Sigmoid colon (tissue), 7 donors: Measurements from ENCODE around the gene SIPA1. TPM values are rescaled to one million over a fixed set of nuclear protein-coding genes. Genes with fewer than 3 reads are reported as not detected.

Experiments
- DNase-seq: peaks from one replicate; pipeline ENCODE4 v3.0.0-alpha.2; 2019
- H3K27ac ChIP-seq, 4 donors: fragments of 200-600 bp; sonication (generic); one replicate each; pipeline ENCODE4 v1.5.1; 2016 to 2019; ENCODE audit warnings: mild to moderate bottlenecking in 1 of 4
- H3K27me3 ChIP-seq, 3 donors: fragments of 200-600 bp; sonication (generic); one replicate each; pipeline ENCODE4 v1.5.1; 2019; ENCODE audit warnings: mild to moderate bottlenecking in 1 of 3
- H3K36me3 ChIP-seq, 4 donors: fragments of 200-600 bp; sonication (generic); one replicate each; pipeline ENCODE4 v1.5.1; 2016 to 2019
- H3K4me1 ChIP-seq, 4 donors: fragments of 200-600 bp; sonication (generic); one replicate each; pipeline ENCODE4 v1.5.1; 2017 to 2019
- H3K4me3 ChIP-seq, 4 donors: fragments of 200-600 bp; sonication (generic); one replicate each; pipeline ENCODE4 v1.5.1; 2017 to 2019; ENCODE audit warnings: mild to moderate bottlenecking in 2 of 4, moderate library complexity in 1 of 4
- H3K9me3 ChIP-seq, 4 donors: fragments of 200-600 bp in 3 of 4; sonication (generic) in 3 of 4; one replicate each; pipeline versions ENCODE4 v1.5.1 to v1.6.1; 2013 to 2019
- CTCF ChIP-seq, 4 experiments: fragments of 450-650 bp in 3 of 4; fragments of 200-600 bp in 1 of 4; IDR thresholded peaks; one replicate each; pipeline ENCODE4 v1.5.1; 2016 to 2019; ENCODE audit warnings: antibody characterized with exemption in 4 of 4, mild to moderate bottlenecking in 3 of 4, moderate library complexity in 2 of 4
- EP300 ChIP-seq, 4 donors: sonication (generic); formaldehyde crosslinking; IDR thresholded peaks; one replicate each; pipeline ENCODE4 v1.6.1; 2017; ENCODE audit warnings: antibody characterized with exemption in 4 of 4
- POLR2A ChIP-seq, 2 donors: fragments of 450-650 bp; IDR thresholded peaks; one replicate each; pipeline ENCODE4 v1.6.1; 2016; ENCODE audit warnings: antibody characterized with exemption in 2 of 2, mild to moderate bottlenecking in 2 of 2, moderate library complexity in 2 of 2
- POLR2AphosphoS5 ChIP-seq, 4 donors: sonication (generic); formaldehyde crosslinking; IDR thresholded peaks; one replicate each; pipeline ENCODE4 v1.6.1; 2017; ENCODE audit warnings: antibody characterized with exemption in 4 of 4
- WGBS, 2 donors: extraction: QIAGEN DNeasy Blood & Tissue Kit; methylation state at CpG; one replicate each; pipeline ENCODE4 v1.1.7; 2013; 5-methylcytosine and 5-hydroxymethylcytosine counted together
- intact Hi-C: fragments of 100-400 bp; cut with DNase I; formaldehyde crosslinking; loops from one replicate; pipeline ENCODE4 v1.15.1; 2023
- polyA plus RNA-seq, 3 donors: library from polyadenylated mRNA; stranded (reverse); fragments of 200-250 nt; gene quantifications; one replicate each; pipeline ENCODE4 v1.2.3, GENCODE V29; 2013
- small RNA-seq, 3 donors: library from RNA; depleted of rRNA; stranded (forward); fragments of <200 nt; gene quantifications; one replicate each; pipeline ENCODE3, GENCODE V24; 2016
- total RNA-seq, 4 donors: library from RNA; depleted of rRNA; stranded (reverse); fragments of >200 nt; gene quantifications; one replicate each; pipeline ENCODE4 v1.1.0, GENCODE V29; 2016
- donor health status: healthy with polysubstance abuse.
- donor health status: Bipolar disorder and iron deficiency.
- donor health status: healthy.

The SIPA1 gene
- total and polyA plus RNA-seq, 7 donors, result 19.9 to 53.6 (median 30.7) TPM

GRCh38 chr11:65700399-65700798 is 62.5 kb downstream of the SIPA1 start:
- H3K36me3 ChIP-seq, result no peaks in the 10 kb centered on the region
- no peak overlapping the region for H3K27ac ChIP-seq
- intact Hi-C loops, result loop anchor here (10.0 kb wide), 1 partner anchor 284 kb away; no protein-coding TSS in a partner anchor
- H3K9me3 ChIP-seq, result no peaks in the 10 kb centered on the region
- WGBS, 2 donors, result 35 to 74% methylated on average over 3 of the region's 3 CpGs
- no peaks in the 10 kb centered on the region for H3K27me3 ChIP-seq
- DNase-seq, result no peak
- H3K4me3 ChIP-seq, result no peak overlapping the region
- H3K4me1 ChIP-seq, result peaks cover 0 to 8% (median 7%) of the 10 kb centered on the region in 4 donors
- TF ChIP-seq EP300 (IDR thresholded peaks at IDR 0.05), result no peak
- TF ChIP-seq CTCF (IDR thresholded peaks at IDR 0.05), result no peak
- TF ChIP-seq POLR2A (IDR thresholded peaks at IDR 0.05), result no peak
- TF ChIP-seq POLR2AphosphoS5 (IDR thresholded peaks at IDR 0.05), result no peak

Small RNA genes within 50 kb of the gene (small RNA-seq; reads per million reads assigned to genes)
- gene MIR4489 (0 reads per million in 3 donors), gene MIR4690 (0 reads per million in 3 donors), gene RN7SL309P (0 reads per million in 3 donors)

Other genes with a start within 250 kb of the SIPA1 start
- gene NEAT1, start 215.3 kb upstream of the SIPA1 start, total RNA-seq, result 100 to 1,000 TPM; 142 to 573 (median 268) TPM
- gene NEAT1, start 215.3 kb upstream of the SIPA1 start, polyA plus RNA-seq, result 100 to 1,000 TPM in 1 of 3 donors, 10 to 100 TPM in 2; 26.8 to 587 (median 78.7) TPM
- gene MALAT1, start 139.1 kb upstream of the SIPA1 start, total RNA-seq, result over 10,000 TPM; 10,511 to 32,672 (median 12,130) TPM
- gene MALAT1, start 139.1 kb upstream of the SIPA1 start, polyA plus RNA-seq, result 1,000 to 10,000 TPM in 1 of 3 donors, 100 to 1,000 TPM in 1, 1 to 10 TPM in 1; 6.6 to 1,968 (median 374) TPM
- gene SCYL1, start 113.0 kb upstream of the SIPA1 start, total RNA-seq, result 100 to 1,000 TPM in 1 of 4 donors, 10 to 100 TPM in 3; 67.1 to 100 (median 77.7) TPM
- 10 to 100 TPM; 57.3 to 66.1 (median 61.7) TPM for gene SCYL1, start 113.0 kb upstream of the SIPA1 start, polyA plus RNA-seq
- 100 to 1,000 TPM in 2 of 4 donors, 10 to 100 TPM in 2; 79.6 to 268 (median 117) TPM for gene LTBP3, start 79.7 kb upstream of the SIPA1 start, total RNA-seq
- 10 to 100 TPM in 1 of 3 donors, 1 to 10 TPM in 2; 3.9 to 34.0 (median 9.6) TPM for gene LTBP3, start 79.7 kb upstream of the SIPA1 start, polyA plus RNA-seq
- gene ZNRD2, start 67.6 kb upstream of the SIPA1 start, total RNA-seq, result 10 to 100 TPM; 24.9 to 61.0 (median 58.5) TPM
- 10 to 100 TPM; 30.7 to 52.6 (median 36.6) TPM for gene ZNRD2, start 67.6 kb upstream of the SIPA1 start, polyA plus RNA-seq
- 10 to 100 TPM; 61.2 to 96.7 (median 91.6) TPM for gene FAM89B, start 65.6 kb upstream of the SIPA1 start, total RNA-seq
- gene FAM89B, start 65.6 kb upstream of the SIPA1 start, polyA plus RNA-seq, result 10 to 100 TPM; 34.0 to 63.3 (median 38.4) TPM
- gene EHBP1L1, start 62.0 kb upstream of the SIPA1 start, total RNA-seq, result 100 to 1,000 TPM; 148 to 366 (median 194) TPM
- 10 to 100 TPM; 31.2 to 71.2 (median 71.2) TPM for gene EHBP1L1, start 62.0 kb upstream of the SIPA1 start, polyA plus RNA-seq
- under 1 TPM in 2 of 4 donors, not detected in 2; 0.54 to 0.71 TPM for gene KCNK7, start 42.3 kb upstream of the SIPA1 start, total RNA-seq
- gene KCNK7, start 42.3 kb upstream of the SIPA1 start, polyA plus RNA-seq, result 1 to 10 TPM in 1 of 3 donors, not detected in 2; 1.4 TPM
- gene MAP3K11, start 23.9 kb upstream of the SIPA1 start, total RNA-seq, result 10 to 100 TPM; 18.5 to 52.1 (median 26.3) TPM
- 10 to 100 TPM; 48.6 to 71.2 (median 71.0) TPM for gene MAP3K11, start 23.9 kb upstream of the SIPA1 start, polyA plus RNA-seq
- 10 to 100 TPM; 10.7 to 21.3 (median 14.3) TPM for gene PCNX3, start 22.3 kb upstream of the SIPA1 start, total RNA-seq
- gene PCNX3, start 22.3 kb upstream of the SIPA1 start, polyA plus RNA-seq, result 10 to 100 TPM in 1 of 3 donors, 1 to 10 TPM in 2; 6.0 to 35.0 (median 6.6) TPM
- 10 to 100 TPM; 36.4 to 62.6 (median 46.9) TPM for gene RELA, start 24.8 kb downstream of the SIPA1 start, total RNA-seq
- 10 to 100 TPM; 33.6 to 45.6 (median 37.5) TPM for gene RELA, start 24.8 kb downstream of the SIPA1 start, polyA plus RNA-seq
- gene KAT5, start 74.2 kb downstream of the SIPA1 start, total RNA-seq, result 10 to 100 TPM; 58.4 to 92.7 (median 74.7) TPM
- 10 to 100 TPM; 51.1 to 81.0 (median 53.9) TPM for gene KAT5, start 74.2 kb downstream of the SIPA1 start, polyA plus RNA-seq
- gene RNASEH2C, start 82.7 kb downstream of the SIPA1 start, total RNA-seq, result 100 to 1,000 TPM; 120 to 168 (median 146) TPM
- gene RNASEH2C, start 82.7 kb downstream of the SIPA1 start, polyA plus RNA-seq, result 10 to 100 TPM; 45.6 to 68.1 (median 55.7) TPM
- 10 to 100 TPM in 2 of 4 donors, 1 to 10 TPM in 2; 6.6 to 13.3 (median 10.8) TPM for gene AP5B1, start 142.9 kb downstream of the SIPA1 start, total RNA-seq
- 10 to 100 TPM in 1 of 3 donors, 1 to 10 TPM in 2; 6.6 to 14.6 (median 9.0) TPM for gene AP5B1, start 142.9 kb downstream of the SIPA1 start, polyA plus RNA-seq
- not detected for gene OVOL1, start 149.0 kb downstream of the SIPA1 start, total RNA-seq
- 10 to 100 TPM; 16.6 to 30.0 (median 22.7) TPM for gene OVOL1, start 149.0 kb downstream of the SIPA1 start, polyA plus RNA-seq
- 1 to 10 TPM in 1 of 4 donors, under 1 TPM in 3; 0.27 to 1.2 (median 0.63) TPM for gene SNX32, start 195.9 kb downstream of the SIPA1 start, total RNA-seq
- gene SNX32, start 195.9 kb downstream of the SIPA1 start, polyA plus RNA-seq, result 1 to 10 TPM in 1 of 3 donors, under 1 TPM in 1, not detected in 1; 0.69 to 1.5 TPM
- 100 to 1,000 TPM; 428 to 506 (median 487) TPM for gene CFL1, start 220.1 kb downstream of the SIPA1 start, total RNA-seq
- gene CFL1, start 220.1 kb downstream of the SIPA1 start, polyA plus RNA-seq, result 1,000 to 10,000 TPM; 1,456 to 2,165 (median 1,757) TPM
- gene MUS81, start 222.3 kb downstream of the SIPA1 start, total RNA-seq, result 10 to 100 TPM; 42.1 to 54.2 (median 45.2) TPM
- gene MUS81, start 222.3 kb downstream of the SIPA1 start, polyA plus RNA-seq, result 10 to 100 TPM; 33.5 to 61.8 (median 36.0) TPM
- 100 to 1,000 TPM in 2 of 4 donors, 10 to 100 TPM in 2; 71.7 to 120 (median 97.3) TPM for gene EFEMP2, start 234.7 kb downstream of the SIPA1 start, total RNA-seq
- gene EFEMP2, start 234.7 kb downstream of the SIPA1 start, polyA plus RNA-seq, result 10 to 100 TPM in 2 of 3 donors, 1 to 10 TPM in 1; 8.6 to 24.0 (median 19.4) TPM
- under 1 TPM in 1 of 4 donors, not detected in 3; 0.82 TPM for gene CTSW, start 241.7 kb downstream of the SIPA1 start, total RNA-seq
- 1 to 10 TPM in 2 of 3 donors, not detected in 1; 2.3 to 3.1 TPM for gene CTSW, start 241.7 kb downstream of the SIPA1 start, polyA plus RNA-seq